GM21367 (cell line): ENCODE results near the gene GHDC.

Experiments
- ATAC-seq: cut with Tn5 transposase; IDR thresholded peaks from one replicate; pipeline ENCODE4 v1.9.1; 2021; ENCODE audit not compliant: unreplicated experiment

The GHDC gene

DNA sequence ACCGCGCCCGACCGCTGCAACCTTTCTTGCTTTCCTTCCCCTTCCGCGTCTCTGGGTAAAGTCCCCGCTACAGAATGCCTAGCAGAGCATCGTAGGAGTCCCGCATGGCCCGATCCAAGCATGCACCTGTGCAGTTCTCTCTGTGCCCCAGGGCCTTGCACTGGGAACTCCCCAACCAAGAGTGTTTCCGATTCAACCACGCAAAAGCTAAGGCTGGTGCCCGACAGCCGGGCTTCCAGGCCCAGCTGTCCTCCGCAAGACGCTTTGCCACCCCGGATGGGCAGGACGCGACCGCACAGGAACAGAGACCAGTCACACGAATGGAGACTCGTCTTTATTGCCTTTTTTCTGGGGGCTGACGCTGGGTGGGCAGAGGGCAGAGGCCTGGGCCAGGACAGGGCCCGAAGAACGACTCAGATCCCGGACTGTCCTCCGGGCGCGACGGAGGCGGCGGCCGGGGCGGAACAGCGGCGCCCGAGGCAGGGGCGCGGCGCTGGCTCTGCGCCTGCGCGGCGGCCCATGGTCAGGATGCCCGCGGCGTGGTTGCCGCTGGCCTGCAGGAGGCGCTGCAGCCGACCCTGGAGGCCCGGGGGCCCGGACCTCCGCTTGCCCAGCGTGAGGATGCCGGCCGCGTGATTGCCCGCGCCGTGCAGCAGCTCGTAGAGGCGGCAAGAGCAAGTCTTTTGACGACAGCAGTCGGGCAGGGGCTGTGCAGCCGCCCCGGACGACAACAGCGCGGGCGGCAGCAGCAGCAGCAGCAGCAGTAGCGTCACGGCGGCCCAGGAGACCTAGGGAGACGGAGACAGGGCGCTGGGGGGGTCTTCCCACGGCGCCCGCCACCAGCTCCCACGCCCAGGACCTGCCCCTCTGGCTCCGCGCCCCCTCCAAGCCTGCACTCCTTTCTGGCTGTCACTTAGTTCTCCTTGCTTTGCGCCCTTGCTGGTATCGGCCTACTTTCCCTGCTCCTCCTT, 10.3 kb downstream of the GHDC start:
- peak; percentile 49 for ATAC-seq

DNA sequence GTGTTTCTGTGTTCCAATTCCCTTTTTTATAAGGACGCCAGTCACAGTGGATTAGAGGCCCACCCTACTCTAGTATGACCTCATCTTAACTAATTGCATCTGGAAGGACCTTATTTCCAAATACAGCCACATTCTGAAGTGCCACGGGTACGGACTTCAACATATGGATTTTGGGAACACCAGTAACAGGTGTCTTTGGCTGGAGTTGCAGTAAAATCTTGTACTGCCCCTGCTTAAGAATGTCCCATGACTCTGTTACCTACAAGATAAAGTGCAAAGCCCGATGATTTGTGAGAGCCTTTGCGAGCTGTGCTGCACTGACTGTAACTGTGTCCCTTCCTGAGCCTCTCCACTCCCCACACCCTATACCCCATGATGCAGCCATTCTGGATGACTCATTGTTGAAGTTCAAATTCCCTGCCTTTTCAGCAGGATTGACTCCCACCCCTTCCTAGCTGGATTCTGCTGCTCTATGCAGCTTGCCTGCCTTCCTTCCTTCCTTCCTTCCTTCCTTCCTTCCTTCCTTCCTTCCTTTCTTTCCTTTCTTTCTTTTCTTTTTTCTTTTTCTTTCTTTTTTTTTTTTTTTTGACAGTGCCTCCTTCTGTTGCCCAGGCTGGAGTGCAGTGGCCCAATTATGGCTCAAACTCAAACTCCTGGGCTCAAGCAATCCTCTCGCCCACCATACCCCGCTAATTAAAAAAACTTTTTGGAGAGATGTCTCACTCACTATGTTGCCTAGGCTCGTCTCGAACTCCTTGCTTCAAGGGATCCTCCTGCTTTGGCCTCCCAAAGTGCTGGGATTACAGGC, 11.2 kb downstream of the GHDC start:
- ATAC-seq, result no peak

DNA sequence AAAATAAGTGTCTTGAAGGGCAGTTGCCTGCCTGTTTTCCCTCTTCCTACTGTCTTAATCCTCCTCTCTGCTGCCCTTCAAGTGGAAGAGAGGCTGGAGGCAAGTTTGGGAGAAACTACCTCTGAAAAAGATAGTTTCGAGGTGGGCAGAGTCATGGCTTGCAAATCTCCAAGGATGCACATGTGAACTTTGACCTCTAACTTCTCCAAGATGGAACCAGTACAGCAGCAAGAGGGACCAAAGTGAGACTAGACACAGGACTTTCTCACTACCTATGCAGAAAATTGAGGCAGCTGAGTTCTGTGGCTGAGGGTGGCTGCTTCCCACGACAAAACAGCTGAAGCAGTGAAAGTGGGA, 12.5 kb downstream of the GHDC start:
- no peak for ATAC-seq

- no peak for ATAC-seq
Observed at GRCh38 chr17:42180922-42181850, 13.1 kb downstream of the GHDC start, which contains the start of gene KCNH4. Gene KCNH4 (minus strand): TSS chr17:42181142. CDS start chr17:42180945, 197 bp downstream.

DNA sequence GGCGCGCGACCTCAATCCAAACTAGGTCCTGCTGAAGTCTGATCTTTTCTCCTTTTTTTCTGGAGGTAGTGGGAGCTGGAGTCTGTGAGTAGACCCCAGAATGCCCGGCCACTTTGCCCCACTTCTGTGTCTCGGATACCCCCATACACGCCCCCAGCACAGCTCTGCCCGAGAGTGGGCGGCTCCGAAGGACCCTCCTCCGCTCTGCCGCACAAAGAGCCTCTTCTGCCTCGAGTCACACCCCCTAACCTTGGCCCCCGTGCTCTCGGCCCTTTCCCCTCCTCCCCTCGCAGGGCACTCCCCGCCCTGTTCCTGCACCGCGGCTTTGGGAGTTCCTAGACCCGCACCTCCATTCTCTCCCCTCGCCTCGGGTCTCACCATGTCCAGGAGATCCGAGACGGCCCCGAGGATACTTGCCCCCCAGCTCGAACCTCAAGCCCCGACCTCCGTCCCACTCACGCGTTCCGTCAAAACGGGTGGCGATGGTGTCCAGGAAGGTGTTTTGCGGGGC, 13.8 kb downstream of the GHDC start:
- ATAC-seq, result no peak

DNA sequence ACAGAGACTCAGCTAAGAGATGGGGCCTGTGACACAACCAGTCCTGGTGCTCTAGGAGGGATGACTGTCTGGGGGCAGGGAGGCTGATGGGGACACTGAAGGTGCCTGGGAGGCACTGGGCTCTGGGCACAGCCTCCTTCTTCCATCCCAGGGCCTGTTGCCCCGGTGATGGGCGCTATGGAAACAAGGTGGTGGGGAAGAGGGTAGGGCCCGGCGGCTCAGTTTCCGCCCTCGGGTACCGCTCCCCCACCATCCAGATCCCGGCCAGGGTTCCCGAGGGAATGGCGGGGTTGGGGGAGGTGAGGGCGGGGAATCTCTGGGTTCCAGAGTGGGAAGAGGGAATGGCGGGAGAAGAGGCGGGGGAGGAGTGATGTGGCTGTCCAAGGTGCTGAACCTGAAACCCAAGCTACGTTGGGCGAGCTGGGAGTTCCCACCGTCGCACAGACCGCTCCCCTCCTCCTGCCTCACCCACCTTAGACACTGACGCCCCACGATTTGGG, 14.3 kb downstream of the GHDC start:
- no peak for ATAC-seq

DNA sequence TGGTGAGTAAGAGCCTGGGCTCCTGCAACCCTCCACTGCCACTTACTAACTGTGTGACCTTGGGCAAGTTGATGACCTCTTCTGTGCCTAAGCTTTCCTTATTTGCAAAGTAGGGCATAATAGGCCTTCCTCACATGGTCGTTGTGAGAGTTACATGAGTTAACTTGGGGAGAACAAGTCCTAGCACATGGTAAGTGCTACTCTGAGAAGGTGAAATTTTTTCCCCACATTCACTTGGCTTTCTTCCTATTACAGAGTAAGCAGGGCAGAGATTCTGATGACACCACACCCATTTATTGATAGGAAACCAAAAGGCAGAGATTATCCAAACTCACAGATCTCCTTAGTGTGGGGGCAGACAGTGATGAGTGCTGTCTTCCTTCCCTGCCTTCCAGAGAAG, 15.0 kb downstream of the GHDC start:
- no peak for ATAC-seq

- no peak for ATAC-seq
Observed at GRCh38 chr17:42178817-42179216, 15.5 kb downstream of the GHDC start.

- no peak for ATAC-seq
Observed at GRCh38 chr17:42177684-42178083, 16.6 kb downstream of the GHDC start.

GRCh38 chr17:42174126-42174783, 20.0 kb downstream of the GHDC start:
- no peak for ATAC-seq

DNA sequence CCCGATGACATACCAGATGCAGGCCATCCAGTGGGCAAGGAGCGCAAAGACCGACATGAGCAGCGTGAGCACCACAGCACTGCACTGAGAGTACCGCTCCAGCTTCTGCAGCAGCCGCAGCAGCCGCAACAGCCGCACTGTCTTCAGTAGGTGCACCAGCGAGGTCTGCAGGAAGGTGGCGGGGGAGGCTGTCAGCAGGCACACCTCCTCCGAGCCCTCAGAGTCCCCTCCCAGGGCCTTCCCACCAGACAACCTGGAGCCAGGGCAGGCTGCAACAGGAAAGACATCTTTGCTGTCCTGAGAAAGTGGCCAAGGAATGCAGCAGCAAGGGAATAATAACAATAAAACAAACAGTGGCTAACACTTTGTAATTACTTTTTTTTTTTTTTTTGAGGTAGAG, 22.5 kb downstream of the GHDC start:
- ATAC-seq, result no peak

DNA sequence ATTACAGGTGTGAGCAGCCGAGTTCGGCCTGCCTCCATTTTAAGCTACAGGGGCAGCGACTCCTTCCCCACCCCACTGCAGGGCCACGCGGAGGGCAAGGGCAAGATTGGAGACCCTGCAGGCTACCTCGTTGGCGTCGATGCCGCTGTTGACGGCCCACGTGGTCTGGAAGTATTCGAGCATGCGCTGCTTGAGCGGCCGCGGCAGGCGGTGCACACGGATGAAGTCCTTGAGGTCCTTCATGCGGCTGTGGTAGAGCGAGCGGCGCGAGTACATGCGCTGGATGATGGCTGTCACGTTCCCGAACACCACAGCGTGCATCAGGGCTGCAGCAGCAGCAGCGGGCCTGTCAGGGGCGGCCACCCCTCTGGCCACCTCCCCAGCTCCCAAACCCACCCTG, 24.9 kb downstream of the GHDC start:
- no peak for ATAC-seq

GRCh38 chr17:42167807-42168206, 26.5 kb downstream of the GHDC start:
- no peak for ATAC-seq

- ATAC-seq, result no peak
Observed at GRCh38 chr17:42166196-42166763, 28.0 kb downstream of the GHDC start.

- ATAC-seq, result no peak
Observed at GRCh38 chr17:42165751-42166150, 28.5 kb downstream of the GHDC start.

- ATAC-seq, result no peak
Observed at GRCh38 chr17:42163696-42164407, 30.4 kb downstream of the GHDC start.

DNA sequence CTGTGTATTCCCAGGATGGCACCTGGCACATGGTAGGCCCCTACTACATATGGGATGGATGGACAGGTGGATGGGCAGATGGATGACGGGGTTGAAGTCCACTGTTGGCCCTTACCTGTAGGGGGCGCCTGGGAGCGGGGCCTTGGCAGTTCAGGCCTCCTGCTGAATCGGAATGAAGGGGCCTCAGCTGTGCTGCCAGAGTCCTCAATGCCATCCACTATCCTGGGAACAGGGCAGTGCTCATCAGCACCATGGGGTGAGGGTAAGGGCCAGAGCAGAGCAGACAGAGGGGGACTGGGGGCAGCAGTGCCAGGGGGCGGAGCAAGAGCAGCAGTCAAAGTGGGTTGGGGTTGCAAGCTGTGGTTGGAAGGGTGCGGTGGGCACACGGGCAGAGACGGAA, 31.2 kb downstream of the GHDC start:
- no peak for ATAC-seq

DNA sequence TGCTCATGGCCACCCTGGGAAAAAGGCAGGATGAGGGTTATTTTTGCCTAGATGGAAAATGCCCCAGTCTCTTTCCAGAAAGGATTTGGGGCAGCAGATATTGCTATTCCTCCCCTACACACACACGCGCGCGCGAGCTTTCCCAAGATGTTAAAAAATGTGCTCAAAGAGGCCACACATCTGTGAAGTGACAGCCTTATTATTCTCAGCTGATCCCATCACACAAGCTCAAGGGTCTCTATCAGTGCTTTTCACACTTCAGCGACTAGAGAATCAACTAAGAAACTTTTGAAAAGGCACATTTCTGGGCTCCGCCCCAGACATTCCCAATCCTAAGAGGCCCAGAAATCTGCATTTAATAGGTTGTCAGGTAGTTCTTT, 33.8 kb downstream of the GHDC start:
- no peak for ATAC-seq
